Measurements from ENCODE around the gene NGEF.

GRCh38 chr2:232908695-232909094 lies 104.4 kb downstream of the NGEF start:
- TF ChIP-seq, protein P1, sequence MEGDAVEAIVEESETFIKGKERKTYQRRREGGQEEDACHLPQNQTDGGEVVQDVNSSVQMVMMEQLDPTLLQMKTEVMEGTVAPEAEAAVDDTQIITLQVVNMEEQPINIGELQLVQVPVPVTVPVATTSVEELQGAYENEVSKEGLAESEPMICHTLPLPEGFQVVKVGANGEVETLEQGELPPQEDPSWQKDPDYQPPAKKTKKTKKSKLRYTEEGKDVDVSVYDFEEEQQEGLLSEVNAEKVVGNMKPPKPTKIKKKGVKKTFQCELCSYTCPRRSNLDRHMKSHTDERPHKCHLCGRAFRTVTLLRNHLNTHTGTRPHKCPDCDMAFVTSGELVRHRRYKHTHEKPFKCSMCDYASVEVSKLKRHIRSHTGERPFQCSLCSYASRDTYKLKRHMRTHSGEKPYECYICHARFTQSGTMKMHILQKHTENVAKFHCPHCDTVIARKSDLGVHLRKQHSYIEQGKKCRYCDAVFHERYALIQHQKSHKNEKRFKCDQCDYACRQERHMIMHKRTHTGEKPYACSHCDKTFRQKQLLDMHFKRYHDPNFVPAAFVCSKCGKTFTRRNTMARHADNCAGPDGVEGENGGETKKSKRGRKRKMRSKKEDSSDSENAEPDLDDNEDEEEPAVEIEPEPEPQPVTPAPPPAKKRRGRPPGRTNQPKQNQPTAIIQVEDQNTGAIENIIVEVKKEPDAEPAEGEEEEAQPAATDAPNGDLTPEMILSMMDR (conservative IDR thresholded peaks at IDR 0.05 in 1 of 2, IDR thresholded peaks at IDR 0.05 in 1 of 2; ENCODE audit: low read depth in 1 of 2, low read length in 2 of 2) = no peak
- TF ChIP-seq EZH2 (IDR thresholded peaks at IDR 0.05; ENCODE audit: low read length, missing control alignments) = no peak

Measured in fibroblast of lung (primary cell).